WTC11 (cell line): ENCODE results near the gene ISCA2. TPM values are rescaled to one million over a fixed set of nuclear protein-coding genes. Genes with fewer than 3 reads are reported as not detected.

Experiments
- ATAC-seq: fragments of 200-7000 bp; cut with Tn5 transposase; 2 replicates; pipeline ENCODE4 v1.10.0; 2021; ENCODE audit warnings: mild to moderate bottlenecking, moderate library complexity
- CTCF ChIA-PET: fragments of 300-600 bp; sonication (Branson Sonifier 250); formaldehyde crosslinking; loops from one replicate; lab custom pipeline; 2021; ENCODE audit warnings: antibody characterized with exemption; lab: Charles Lee
- POLR2A ChIA-PET: fragments of 350-600 bp; sonication (Branson Sonifier 250); formaldehyde crosslinking; loops from one replicate; lab custom pipeline; 2021; ENCODE audit warnings: antibody characterized with exemption; lab: Charles Lee
- DNase-seq: peaks from one replicate; pipeline ENCODE4 v3.0.0; 2021; ENCODE audit warnings: low spot score
- H3K27ac Mint-ChIP-seq: 2 replicates; pipeline ENCODE4 v1.8.0; 2021; ENCODE audit warnings: mixed read lengths
- H3K27me3 Mint-ChIP-seq: 2 replicates; pipeline ENCODE4 v1.8.0; 2021; ENCODE audit warnings: low read depth, mild to moderate bottlenecking, moderate library complexity, mixed read lengths
- H3K36me3 Mint-ChIP-seq: 2 replicates; pipeline ENCODE4 v1.8.0; 2021; ENCODE audit warnings: mixed read lengths
- H3K4me1 Mint-ChIP-seq: 2 replicates; pipeline ENCODE4 v1.8.0; 2022; ENCODE audit warnings: mixed read lengths
- H3K4me3 Mint-ChIP-seq: 2 replicates; pipeline ENCODE4 v1.8.0; 2021; ENCODE audit warnings: mild to moderate bottlenecking, moderate library complexity, mixed read lengths
- H3K9me3 Mint-ChIP-seq: 2 replicates; pipeline ENCODE4 v1.8.0; 2021; ENCODE audit warnings: mixed read lengths
- CREB1 ChIP-seq: sonication (generic); formaldehyde crosslinking; IDR thresholded peaks from 2 replicates; pipeline ENCODE4 v1.8.0; 2023; ENCODE audit warnings: mild to moderate bottlenecking, missing genetic modification reagents
- ESRRA ChIP-seq: sonication (generic); formaldehyde crosslinking; IDR thresholded peaks from 2 replicates; pipeline ENCODE4 v1.8.1; 2022; ENCODE audit warnings: mild to moderate bottlenecking, missing genetic modification reagents, borderline replicate concordance
- MYBL2 ChIP-seq: sonication (generic); formaldehyde crosslinking; IDR thresholded peaks from 2 replicates; pipeline ENCODE4 v1.8.1; 2023; ENCODE audit warnings: mild to moderate bottlenecking, moderate library complexity, missing genetic modification reagents
- NFE2L1 ChIP-seq: sonication (generic); formaldehyde crosslinking; IDR thresholded peaks from 2 replicates; pipeline ENCODE4 v1.8.1; 2023; ENCODE audit warnings: missing genetic modification reagents
- NFYB ChIP-seq: sonication (generic); formaldehyde crosslinking; conservative IDR thresholded peaks from 2 replicates; pipeline ENCODE4 v1.8.0; 2022; ENCODE audit warnings: low read depth, missing genetic modification reagents
- OVOL2 ChIP-seq: fragments of 250-450 bp; sonication (Bioruptor Pico); IDR thresholded peaks from 2 replicates; pipeline ENCODE4 v1.9.0; 2021; ENCODE audit warnings: mild to moderate bottlenecking, borderline replicate concordance
- SP1 ChIP-seq: sonication (generic); formaldehyde crosslinking; conservative IDR thresholded peaks from 2 replicates; pipeline ENCODE4 v1.8.1; 2022; ENCODE audit warnings: missing genetic modification reagents
- ZNF121 ChIP-seq: sonication (generic); formaldehyde crosslinking; IDR thresholded peaks from 2 replicates; pipeline ENCODE4 v1.8.0; 2023; ENCODE audit warnings: missing genetic modification reagents
- ZNF423 ChIP-seq: fragments of 250-450 bp; sonication (Bioruptor Pico); IDR thresholded peaks from 2 replicates; pipeline ENCODE4 v2.1.2; 2022; ENCODE audit warnings: mild to moderate bottlenecking, moderate library complexity
- total RNA-seq: library from RNA; stranded (reverse); gene quantifications from 3 replicates; pipeline ENCODE4 v1.2.3, GENCODE V29; 2021
- TF ChIP-seq, protein P1 (sequence below): sonication (generic); formaldehyde crosslinking; IDR thresholded peaks from 2 replicates; pipeline ENCODE4 v1.8.1; 2023; ENCODE audit warnings: mild to moderate bottlenecking, missing genetic modification reagents, borderline replicate concordance
- TF ChIP-seq, protein P2 (sequence below): fragments of 200-600 bp; IDR thresholded peaks from 2 replicates; pipeline ENCODE4 v1.8.0; 2022; ENCODE audit warnings: antibody characterized with exemption
- TF ChIP-seq, protein P3 (sequence below): fragments of 250-450 bp; sonication (Bioruptor Pico); IDR thresholded peaks from 2 replicates; pipeline ENCODE4 v1.8.0; 2021; ENCODE audit warnings: mild to moderate bottlenecking
- TF ChIP-seq, protein P4 (sequence below): sonication (generic); formaldehyde crosslinking; IDR thresholded peaks from 2 replicates; pipeline ENCODE4 v1.8.0; 2022; ENCODE audit warnings: mild to moderate bottlenecking, missing genetic modification reagents
- TF ChIP-seq, protein P5 (sequence below): sonication (generic); formaldehyde crosslinking; IDR thresholded peaks from 2 replicates; pipeline ENCODE4 v1.8.1; 2022; ENCODE audit warnings: low read depth, mild to moderate bottlenecking, moderate library complexity, missing genetic modification reagents, borderline replicate concordance
- TF ChIP-seq, protein P6 (sequence below): sonication (generic); formaldehyde crosslinking; IDR thresholded peaks from 2 replicates; pipeline ENCODE4 v1.8.0; 2023; ENCODE audit warnings: mild to moderate bottlenecking, missing genetic modification reagents
- TF ChIP-seq, protein P7 (sequence below): sonication (generic); formaldehyde crosslinking; IDR thresholded peaks from 2 replicates; pipeline ENCODE4 v1.8.1; 2022; ENCODE audit warnings: mild to moderate bottlenecking, missing genetic modification reagents, moderate library complexity, borderline replicate concordance
- TF ChIP-seq, protein P8 (sequence below): sonication (generic); formaldehyde crosslinking; IDR thresholded peaks from 2 replicates; pipeline ENCODE4 v1.8.1; 2023; ENCODE audit warnings: mild to moderate bottlenecking, moderate library complexity, missing genetic modification reagents

Gene ISCA2
- total RNA-seq, 1 experiment from 2014 or later = 50.1 TPM

DNA sequence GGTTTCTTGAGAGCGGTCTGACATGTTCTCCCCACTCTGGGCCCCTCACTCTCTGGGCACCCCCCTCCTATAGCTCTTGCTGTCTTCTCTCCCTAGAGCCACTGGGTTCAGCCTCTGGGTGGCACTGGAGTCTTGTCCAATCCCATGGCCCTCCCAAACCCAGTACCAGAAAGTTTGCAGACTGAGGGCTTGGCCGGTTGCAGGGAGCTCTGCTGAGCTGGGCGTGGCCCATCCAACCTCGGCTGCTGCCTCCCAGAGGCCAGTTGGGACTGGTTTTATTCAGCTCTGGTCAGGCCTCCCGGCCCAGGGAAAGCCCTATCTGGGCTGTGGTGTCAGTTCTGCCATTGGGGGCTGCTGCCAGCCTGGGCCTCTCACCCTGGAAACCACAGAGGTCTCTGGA lies 37.9 kb downstream of the ISCA2 start:
- peak; percentile 92 for ATAC-seq
- H3K27me3 Mint-ChIP-seq = no peaks in the 10 kb centered on the region
- TF ChIP-seq, protein P1, sequence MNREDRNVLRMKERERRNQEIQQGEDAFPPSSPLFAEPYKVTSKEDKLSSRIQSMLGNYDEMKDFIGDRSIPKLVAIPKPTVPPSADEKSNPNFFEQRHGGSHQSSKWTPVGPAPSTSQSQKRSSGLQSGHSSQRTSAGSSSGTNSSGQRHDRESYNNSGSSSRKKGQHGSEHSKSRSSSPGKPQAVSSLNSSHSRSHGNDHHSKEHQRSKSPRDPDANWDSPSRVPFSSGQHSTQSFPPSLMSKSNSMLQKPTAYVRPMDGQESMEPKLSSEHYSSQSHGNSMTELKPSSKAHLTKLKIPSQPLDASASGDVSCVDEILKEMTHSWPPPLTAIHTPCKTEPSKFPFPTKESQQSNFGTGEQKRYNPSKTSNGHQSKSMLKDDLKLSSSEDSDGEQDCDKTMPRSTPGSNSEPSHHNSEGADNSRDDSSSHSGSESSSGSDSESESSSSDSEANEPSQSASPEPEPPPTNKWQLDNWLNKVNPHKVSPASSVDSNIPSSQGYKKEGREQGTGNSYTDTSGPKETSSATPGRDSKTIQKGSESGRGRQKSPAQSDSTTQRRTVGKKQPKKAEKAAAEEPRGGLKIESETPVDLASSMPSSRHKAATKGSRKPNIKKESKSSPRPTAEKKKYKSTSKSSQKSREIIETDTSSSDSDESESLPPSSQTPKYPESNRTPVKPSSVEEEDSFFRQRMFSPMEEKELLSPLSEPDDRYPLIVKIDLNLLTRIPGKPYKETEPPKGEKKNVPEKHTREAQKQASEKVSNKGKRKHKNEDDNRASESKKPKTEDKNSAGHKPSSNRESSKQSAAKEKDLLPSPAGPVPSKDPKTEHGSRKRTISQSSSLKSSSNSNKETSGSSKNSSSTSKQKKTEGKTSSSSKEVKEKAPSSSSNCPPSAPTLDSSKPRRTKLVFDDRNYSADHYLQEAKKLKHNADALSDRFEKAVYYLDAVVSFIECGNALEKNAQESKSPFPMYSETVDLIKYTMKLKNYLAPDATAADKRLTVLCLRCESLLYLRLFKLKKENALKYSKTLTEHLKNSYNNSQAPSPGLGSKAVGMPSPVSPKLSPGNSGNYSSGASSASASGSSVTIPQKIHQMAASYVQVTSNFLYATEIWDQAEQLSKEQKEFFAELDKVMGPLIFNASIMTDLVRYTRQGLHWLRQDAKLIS (CRISPR knock-in tag) = no peak
- TF ChIP-seq, protein P2, sequence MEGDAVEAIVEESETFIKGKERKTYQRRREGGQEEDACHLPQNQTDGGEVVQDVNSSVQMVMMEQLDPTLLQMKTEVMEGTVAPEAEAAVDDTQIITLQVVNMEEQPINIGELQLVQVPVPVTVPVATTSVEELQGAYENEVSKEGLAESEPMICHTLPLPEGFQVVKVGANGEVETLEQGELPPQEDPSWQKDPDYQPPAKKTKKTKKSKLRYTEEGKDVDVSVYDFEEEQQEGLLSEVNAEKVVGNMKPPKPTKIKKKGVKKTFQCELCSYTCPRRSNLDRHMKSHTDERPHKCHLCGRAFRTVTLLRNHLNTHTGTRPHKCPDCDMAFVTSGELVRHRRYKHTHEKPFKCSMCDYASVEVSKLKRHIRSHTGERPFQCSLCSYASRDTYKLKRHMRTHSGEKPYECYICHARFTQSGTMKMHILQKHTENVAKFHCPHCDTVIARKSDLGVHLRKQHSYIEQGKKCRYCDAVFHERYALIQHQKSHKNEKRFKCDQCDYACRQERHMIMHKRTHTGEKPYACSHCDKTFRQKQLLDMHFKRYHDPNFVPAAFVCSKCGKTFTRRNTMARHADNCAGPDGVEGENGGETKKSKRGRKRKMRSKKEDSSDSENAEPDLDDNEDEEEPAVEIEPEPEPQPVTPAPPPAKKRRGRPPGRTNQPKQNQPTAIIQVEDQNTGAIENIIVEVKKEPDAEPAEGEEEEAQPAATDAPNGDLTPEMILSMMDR = no peak
- TF ChIP-seq ZNF121 (CRISPR knock-in tag) (no peak), SP1 (CRISPR knock-in tag) (peak; percentile 32; the same call in 1 of the 2 replicates), OVOL2 (no peak)
- TF ChIP-seq, all 79 proteins: peak for 1
- DNase-seq = peak; percentile 77
- Mint-ChIP-seq H3K9me3 (no peaks in the 10 kb centered on the region), H3K36me3 (no peaks in the 10 kb centered on the region), H3K4me1 (peaks cover 7% of the 10 kb centered on the region), H3K27ac (0 out of 2 replicates have a peak overlapping the region, but pooled peaks have one; percentile 63), H3K4me3 (no peak overlapping the region)
- ChIA-PET CTCF (interaction anchor here (0.6 to 2.6 kb wide), 33 partner anchors 8 to 330 kb away, joined by 3 to 42 read pairs (median 4); partner anchors contain the start of genes LTBP2, NPC2 and YLPM1), POLR2A (interaction anchor here (0.8 to 1.1 kb wide), 2 partner anchors 38 to 80 kb away, joined by 3 read pairs; partner anchors contain the start of genes ISCA2, LTBP2 and NPC2)

DNA sequence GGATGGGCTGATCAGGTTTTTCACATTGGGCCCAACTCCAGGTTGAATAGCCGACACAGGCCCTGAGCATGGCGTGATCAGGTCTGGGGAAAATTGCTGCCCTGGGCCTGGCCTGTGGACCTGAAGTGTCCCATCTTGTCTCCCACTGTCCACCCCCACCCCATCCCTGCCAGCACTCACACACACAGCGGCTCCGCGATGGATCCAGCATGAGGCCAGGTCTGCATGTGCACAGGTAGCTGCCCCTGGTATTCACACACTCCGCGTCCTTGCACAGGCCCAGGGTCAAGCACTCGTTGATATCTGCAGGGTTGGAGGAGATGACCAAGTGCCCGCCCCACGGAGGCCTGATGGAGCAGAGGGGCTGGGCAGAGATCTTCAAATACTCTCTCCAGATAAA lies 38.7 kb downstream of the ISCA2 start:
- ChIA-PET POLR2A (interaction anchor here (0.8 kb wide), 1 partner anchor 39 kb away, joined by 3 read pairs; the partner anchor contains the start of genes ISCA2 and NPC2), CTCF (interaction anchor here (0.6 to 2.6 kb wide), 19 partner anchors 7 to 281 kb away, joined by 3 to 42 read pairs (median 5); partner anchors contain the start of gene LTBP2)
- H3K36me3 Mint-ChIP-seq = no peaks in the 10 kb centered on the region
- H3K4me1 Mint-ChIP-seq = peaks cover 5% of the 10 kb centered on the region; the same call in 1 of the 2 replicates
- no peak for DNase-seq
- H3K4me3 Mint-ChIP-seq = no peak overlapping the region
- no peak overlapping the region for H3K27ac Mint-ChIP-seq
- no peaks in the 10 kb centered on the region for H3K27me3 Mint-ChIP-seq
- H3K9me3 Mint-ChIP-seq = no peaks in the 10 kb centered on the region
- ATAC-seq = no peak
- TF ChIP-seq, protein P3, sequence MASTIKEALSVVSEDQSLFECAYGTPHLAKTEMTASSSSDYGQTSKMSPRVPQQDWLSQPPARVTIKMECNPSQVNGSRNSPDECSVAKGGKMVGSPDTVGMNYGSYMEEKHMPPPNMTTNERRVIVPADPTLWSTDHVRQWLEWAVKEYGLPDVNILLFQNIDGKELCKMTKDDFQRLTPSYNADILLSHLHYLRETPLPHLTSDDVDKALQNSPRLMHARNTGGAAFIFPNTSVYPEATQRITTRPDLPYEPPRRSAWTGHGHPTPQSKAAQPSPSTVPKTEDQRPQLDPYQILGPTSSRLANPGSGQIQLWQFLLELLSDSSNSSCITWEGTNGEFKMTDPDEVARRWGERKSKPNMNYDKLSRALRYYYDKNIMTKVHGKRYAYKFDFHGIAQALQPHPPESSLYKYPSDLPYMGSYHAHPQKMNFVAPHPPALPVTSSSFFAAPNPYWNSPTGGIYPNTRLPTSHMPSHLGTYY (CRISPR knock-in tag) = no peak
- TF ChIP-seq NFYB (CRISPR knock-in tag) (no peak), MYBL2 (CRISPR knock-in tag) (no peak), NFE2L1 (CRISPR knock-in tag) (no peak), OVOL2 (no peak), CREB1 (CRISPR knock-in tag) (no peak), ZNF423 (no peak), ESRRA (CRISPR knock-in tag) (no peak)
- TF ChIP-seq, protein P4, sequence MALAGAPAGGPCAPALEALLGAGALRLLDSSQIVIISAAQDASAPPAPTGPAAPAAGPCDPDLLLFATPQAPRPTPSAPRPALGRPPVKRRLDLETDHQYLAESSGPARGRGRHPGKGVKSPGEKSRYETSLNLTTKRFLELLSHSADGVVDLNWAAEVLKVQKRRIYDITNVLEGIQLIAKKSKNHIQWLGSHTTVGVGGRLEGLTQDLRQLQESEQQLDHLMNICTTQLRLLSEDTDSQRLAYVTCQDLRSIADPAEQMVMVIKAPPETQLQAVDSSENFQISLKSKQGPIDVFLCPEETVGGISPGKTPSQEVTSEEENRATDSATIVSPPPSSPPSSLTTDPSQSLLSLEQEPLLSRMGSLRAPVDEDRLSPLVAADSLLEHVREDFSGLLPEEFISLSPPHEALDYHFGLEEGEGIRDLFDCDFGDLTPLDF (CRISPR knock-in tag) = no peak
- TF ChIP-seq, protein P5, sequence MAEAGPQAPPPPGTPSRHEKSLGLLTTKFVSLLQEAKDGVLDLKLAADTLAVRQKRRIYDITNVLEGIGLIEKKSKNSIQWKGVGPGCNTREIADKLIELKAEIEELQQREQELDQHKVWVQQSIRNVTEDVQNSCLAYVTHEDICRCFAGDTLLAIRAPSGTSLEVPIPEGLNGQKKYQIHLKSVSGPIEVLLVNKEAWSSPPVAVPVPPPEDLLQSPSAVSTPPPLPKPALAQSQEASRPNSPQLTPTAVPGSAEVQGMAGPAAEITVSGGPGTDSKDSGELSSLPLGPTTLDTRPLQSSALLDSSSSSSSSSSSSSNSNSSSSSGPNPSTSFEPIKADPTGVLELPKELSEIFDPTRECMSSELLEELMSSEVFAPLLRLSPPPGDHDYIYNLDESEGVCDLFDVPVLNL (CRISPR knock-in tag) = no peak
- TF ChIP-seq, protein P6, sequence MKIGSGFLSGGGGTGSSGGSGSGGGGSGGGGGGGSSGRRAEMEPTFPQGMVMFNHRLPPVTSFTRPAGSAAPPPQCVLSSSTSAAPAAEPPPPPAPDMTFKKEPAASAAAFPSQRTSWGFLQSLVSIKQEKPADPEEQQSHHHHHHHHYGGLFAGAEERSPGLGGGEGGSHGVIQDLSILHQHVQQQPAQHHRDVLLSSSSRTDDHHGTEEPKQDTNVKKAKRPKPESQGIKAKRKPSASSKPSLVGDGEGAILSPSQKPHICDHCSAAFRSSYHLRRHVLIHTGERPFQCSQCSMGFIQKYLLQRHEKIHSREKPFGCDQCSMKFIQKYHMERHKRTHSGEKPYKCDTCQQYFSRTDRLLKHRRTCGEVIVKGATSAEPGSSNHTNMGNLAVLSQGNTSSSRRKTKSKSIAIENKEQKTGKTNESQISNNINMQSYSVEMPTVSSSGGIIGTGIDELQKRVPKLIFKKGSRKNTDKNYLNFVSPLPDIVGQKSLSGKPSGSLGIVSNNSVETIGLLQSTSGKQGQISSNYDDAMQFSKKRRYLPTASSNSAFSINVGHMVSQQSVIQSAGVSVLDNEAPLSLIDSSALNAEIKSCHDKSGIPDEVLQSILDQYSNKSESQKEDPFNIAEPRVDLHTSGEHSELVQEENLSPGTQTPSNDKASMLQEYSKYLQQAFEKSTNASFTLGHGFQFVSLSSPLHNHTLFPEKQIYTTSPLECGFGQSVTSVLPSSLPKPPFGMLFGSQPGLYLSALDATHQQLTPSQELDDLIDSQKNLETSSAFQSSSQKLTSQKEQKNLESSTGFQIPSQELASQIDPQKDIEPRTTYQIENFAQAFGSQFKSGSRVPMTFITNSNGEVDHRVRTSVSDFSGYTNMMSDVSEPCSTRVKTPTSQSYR (CRISPR knock-in tag) = no peak
- TF ChIP-seq, protein P7, sequence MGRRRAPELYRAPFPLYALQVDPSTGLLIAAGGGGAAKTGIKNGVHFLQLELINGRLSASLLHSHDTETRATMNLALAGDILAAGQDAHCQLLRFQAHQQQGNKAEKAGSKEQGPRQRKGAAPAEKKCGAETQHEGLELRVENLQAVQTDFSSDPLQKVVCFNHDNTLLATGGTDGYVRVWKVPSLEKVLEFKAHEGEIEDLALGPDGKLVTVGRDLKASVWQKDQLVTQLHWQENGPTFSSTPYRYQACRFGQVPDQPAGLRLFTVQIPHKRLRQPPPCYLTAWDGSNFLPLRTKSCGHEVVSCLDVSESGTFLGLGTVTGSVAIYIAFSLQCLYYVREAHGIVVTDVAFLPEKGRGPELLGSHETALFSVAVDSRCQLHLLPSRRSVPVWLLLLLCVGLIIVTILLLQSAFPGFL (CRISPR knock-in tag) = no peak
- TF ChIP-seq, protein P8, sequence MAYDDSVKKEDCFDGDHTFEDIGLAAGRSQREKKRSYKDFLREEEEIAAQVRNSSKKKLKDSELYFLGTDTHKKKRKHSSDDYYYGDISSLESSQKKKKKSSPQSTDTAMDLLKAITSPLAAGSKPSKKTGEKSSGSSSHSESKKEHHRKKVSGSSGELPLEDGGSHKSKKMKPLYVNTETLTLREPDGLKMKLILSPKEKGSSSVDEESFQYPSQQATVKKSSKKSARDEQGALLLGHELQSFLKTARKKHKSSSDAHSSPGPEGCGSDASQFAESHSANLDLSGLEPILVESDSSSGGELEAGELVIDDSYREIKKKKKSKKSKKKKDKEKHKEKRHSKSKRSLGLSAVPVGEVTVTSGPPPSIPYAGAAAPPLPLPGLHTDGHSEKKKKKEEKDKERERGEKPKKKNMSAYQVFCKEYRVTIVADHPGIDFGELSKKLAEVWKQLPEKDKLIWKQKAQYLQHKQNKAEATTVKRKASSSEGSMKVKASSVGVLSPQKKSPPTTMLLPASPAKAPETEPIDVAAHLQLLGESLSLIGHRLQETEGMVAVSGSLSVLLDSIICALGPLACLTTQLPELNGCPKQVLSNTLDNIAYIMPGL (CRISPR knock-in tag) = no peak
